HT-29 (cell line): ENCODE measurements around the gene DSE. TPM values are rescaled to one million over a fixed set of nuclear protein-coding genes. Genes with fewer than 3 reads are reported as not detected.

Experiments used
- DNase-seq: peaks from one replicate; pipeline ENCODE4 v3.0.0-alpha.2; 2015; ENCODE audit warnings: low spot score
- total RNA-seq: library from RNA; depleted of rRNA; stranded (reverse); fragments of >200 nt; shearing (Covaris generic); gene quantifications from 2 replicates; pipeline ENCODE4 v1.2.3, GENCODE V29; 2014

The DSE gene
- total RNA-seq, 1 experiment from 2014 or later = 1.9 TPM

- no peak for DNase-seq
Observed at GRCh38 chr6:116445102-116445501, 74.4 kb downstream of the DSE start.

- peak; percentile 67 for DNase-seq
Observed at GRCh38 chr6:116446399-116446798, 75.7 kb downstream of the DSE start.

GRCh38 chr6:116447052-116447451, 76.3 kb downstream of the DSE start:
- DNase-seq = peak; percentile 30

GRCh38 chr6:116447496-116448011, 76.8 kb downstream of the DSE start:
- DNase-seq = no peak

GRCh38 chr6:116449565-116449964, 78.8 kb downstream of the DSE start:
- no peak for DNase-seq

- DNase-seq = no peak
Observed at GRCh38 chr6:116450185-116450710, 79.5 kb downstream of the DSE start.

GRCh38 chr6:116450769-116451740, 80.3 kb downstream of the DSE start:
- peak; percentile 61 for DNase-seq

- no peak for DNase-seq
Observed at GRCh38 chr6:116451916-116452315, 81.2 kb downstream of the DSE start.

- DNase-seq = no peak
Observed at GRCh38 chr6:116452531-116452930, 81.8 kb downstream of the DSE start.

GRCh38 chr6:116456106-116456505, 85.4 kb downstream of the DSE start:
- DNase-seq = no peak

GRCh38 chr6:116456927-116457326, 86.2 kb downstream of the DSE start:
- no peak for DNase-seq

- DNase-seq = no peak
Observed at GRCh38 chr6:116458264-116458663, 87.5 kb downstream of the DSE start.

- no peak for DNase-seq
Observed at GRCh38 chr6:116459927-116460326, 89.2 kb downstream of the DSE start.

GRCh38 chr6:116461331-116461931, 90.7 kb downstream of the DSE start, which contains the start of gene CALHM6:
TSS of gene CALHM6 (plus strand) at chr6:116461375. CDS start at chr6:116461930, 555 bp downstream.
- DNase-seq = no peak

GRCh38 chr6:116461932-116462885, 91.5 kb downstream of the DSE start:
- DNase-seq = no peak

GRCh38 chr6:116463301-116463700, 92.6 kb downstream of the DSE start:
- no peak for DNase-seq

- no peak for DNase-seq
Observed at GRCh38 chr6:116465246-116465645, 94.5 kb downstream of the DSE start.

GRCh38 chr6:116467096-116467495, 96.3 kb downstream of the DSE start:
- no peak for DNase-seq

GRCh38 chr6:116467514-116467913, 96.8 kb downstream of the DSE start:
- DNase-seq = no peak

- DNase-seq = no peak
Observed at GRCh38 chr6:116468293-116468692, 97.5 kb downstream of the DSE start.

GRCh38 chr6:116471531-116471930, 100.8 kb downstream of the DSE start:
- DNase-seq = no peak
